GM06990 (cell line): ENCODE results near the gene G0S2.

Experiments
- DNase-seq: peaks from one replicate; pipeline ENCODE4 v3.0.0-alpha.2; 2011; ENCODE audit not compliant: insufficient read length; ENCODE audit errors: extremely low read depth
- H3K27me3 ChIP-seq: replicated peaks from 2 replicates; pipeline ENCODE4 v1.6.0; 2011; ENCODE audit warnings: low read length; ENCODE audit not compliant: control insufficient read depth, insufficient read depth
- H3K36me3 ChIP-seq: 2 replicates; pipeline ENCODE4 v1.5.1; 2011; ENCODE audit warnings: low read length; ENCODE audit not compliant: control insufficient read depth, insufficient read depth
- H3K4me3 ChIP-seq: replicated peaks from 2 replicates; pipeline ENCODE4 v1.5.1; 2011; ENCODE audit warnings: low read depth, mild to moderate bottlenecking, control low read depth, low read length
- CTCF ChIP-seq: IDR thresholded peaks from 2 replicates; pipeline ENCODE4 v1.5.1; 2011; ENCODE audit warnings: low read length, control low read depth, mild to moderate bottlenecking, inconsistent platforms; ENCODE audit not compliant: insufficient read depth, poor library complexity, severe bottlenecking

Gene G0S2

GRCh38 chr1:209646558-209646957, 28.7 kb upstream of the G0S2 start:
- Histone ChIP-seq H3K4me3 (no peak overlapping the region), H3K27me3 (no peaks in the 10 kb centered on the region), H3K36me3 (no peaks in the 10 kb centered on the region)
- no peak for DNase-seq
- TF ChIP-seq CTCF = peak; percentile 25

- no peak for DNase-seq
- H3K36me3 ChIP-seq = no peaks in the 10 kb centered on the region
- TF ChIP-seq CTCF = no peak
Observed at GRCh38 chr1:209647156-209647555, 28.1 kb upstream of the G0S2 start.

GRCh38 chr1:209648346-209648745, 26.9 kb upstream of the G0S2 start:
- TF ChIP-seq CTCF = no peak
- Histone ChIP-seq H3K4me3 (no peak overlapping the region), H3K27me3 (no peaks in the 10 kb centered on the region), H3K36me3 (no peaks in the 10 kb centered on the region)
- DNase-seq = no peak

More at GRCh38 chr1:209647156-209647555, 28.1 kb upstream of the G0S2 start:
- Histone ChIP-seq H3K27me3 (no peaks in the 10 kb centered on the region), H3K4me3 (no peak overlapping the region)

GRCh38 chr1:209648931-209649776, 26.1 kb upstream of the G0S2 start:
- Histone ChIP-seq H3K4me3 (no peak overlapping the region), H3K27me3 (no peaks in the 10 kb centered on the region), H3K36me3 (no peaks in the 10 kb centered on the region)
- no peak for TF ChIP-seq CTCF
- DNase-seq = no peak

- TF ChIP-seq CTCF = no peak
- no peak for DNase-seq
- H3K4me3 ChIP-seq = no peak overlapping the region
Observed at GRCh38 chr1:209650454-209650853, 24.8 kb upstream of the G0S2 start.

GRCh38 chr1:209651138-209651587, 24.0 kb upstream of the G0S2 start:
- H3K27me3 ChIP-seq = no peaks in the 10 kb centered on the region; the same call in 1 of the 2 replicates
- H3K4me3 ChIP-seq = no peak overlapping the region
- TF ChIP-seq CTCF = no peak
- no peak for DNase-seq
- no peaks in the 10 kb centered on the region for H3K36me3 ChIP-seq

More at GRCh38 chr1:209650454-209650853, 24.8 kb upstream of the G0S2 start:
- Histone ChIP-seq H3K27me3 (no peaks in the 10 kb centered on the region), H3K36me3 (no peaks in the 10 kb centered on the region)
